Activated naive CD8-positive, alpha-beta T cell treated with anti-CD3 and anti-CD28 coated beads, Interleukin-2, amount 50 U/mL, for 24 hours (primary cell): ENCODE measurements around the gene GABPB1.

Source experiments
- ATAC-seq: fragments of 150-1000 bp; cut with Tn5 transposase; one replicate; pipeline ENCODE4 v1.10.0; 2021
- DNase-seq: peaks from one replicate; pipeline ENCODE4 v3.0.0; 2021
- H3K27ac Mint-ChIP-seq: one replicate; pipeline ENCODE4 v1.8.0; 2021; ENCODE audit warnings: mild to moderate bottlenecking, mixed read lengths
- H3K27me3 Mint-ChIP-seq: one replicate; pipeline ENCODE4 v1.8.0; 2021; ENCODE audit warnings: mixed read lengths
- H3K36me3 Mint-ChIP-seq: one replicate; pipeline ENCODE4 v1.8.0; 2021; ENCODE audit warnings: low read depth, mixed read lengths
- H3K4me1 Mint-ChIP-seq: one replicate; pipeline ENCODE4 v1.8.0; 2021; ENCODE audit warnings: mixed read lengths
- H3K4me3 Mint-ChIP-seq: one replicate; pipeline ENCODE4 v1.8.0; 2021; ENCODE audit warnings: mild to moderate bottlenecking, moderate library complexity, mixed read lengths
- H3K9me3 Mint-ChIP-seq: one replicate; pipeline ENCODE4 v1.8.0; 2021; ENCODE audit warnings: mixed read lengths

The GABPB1 gene

DNA sequence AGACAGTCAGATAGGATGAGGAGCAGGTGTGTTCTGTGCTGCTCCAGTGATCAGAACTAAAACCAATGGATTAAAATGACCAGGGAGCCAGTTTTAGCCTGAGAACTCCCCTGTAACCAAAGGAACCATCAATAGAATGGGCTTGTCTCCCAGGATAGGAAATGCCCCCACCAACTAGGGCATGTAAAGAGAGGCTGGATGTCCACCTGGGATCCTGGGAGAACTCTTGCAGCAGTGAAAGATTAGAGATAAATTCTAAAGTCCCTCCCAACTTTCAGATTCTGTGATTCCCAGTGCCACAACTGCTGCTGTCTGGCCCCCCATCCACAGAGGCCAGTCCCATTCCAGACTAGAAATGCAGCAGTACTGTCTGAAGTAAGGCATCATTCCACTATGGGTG is 123.2 kb downstream of the GABPB1 start:
- ATAC-seq, result no peak
- H3K27me3 Mint-ChIP-seq, result no peaks in the 10 kb centered on the region
- no peaks in the 10 kb centered on the region for H3K9me3 Mint-ChIP-seq
- no peaks in the 10 kb centered on the region for H3K4me1 Mint-ChIP-seq
- H3K4me3 Mint-ChIP-seq, result no peak overlapping the region
- peaks cover 8% of the 10 kb centered on the region for H3K36me3 Mint-ChIP-seq
- no peak overlapping the region for H3K27ac Mint-ChIP-seq
- no peak for DNase-seq

DNA sequence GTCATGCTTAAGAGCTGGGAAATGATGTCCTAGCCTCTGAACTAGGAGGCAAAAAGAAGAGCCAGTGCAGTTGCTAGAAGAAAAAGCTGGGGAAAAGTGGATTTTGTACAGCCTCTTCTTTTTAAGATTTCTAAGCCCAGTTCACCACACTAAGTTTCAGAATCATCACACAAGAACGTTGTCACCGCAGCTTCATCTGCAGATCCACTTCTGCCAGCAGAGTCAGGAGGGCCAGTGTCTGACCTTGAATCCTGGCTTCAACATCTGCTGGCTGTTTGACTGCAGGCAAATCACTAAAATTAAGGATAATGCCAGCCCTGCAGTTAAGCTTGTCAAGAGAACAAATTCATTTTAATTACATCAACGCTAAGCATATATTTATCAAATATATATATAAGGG is 125.7 kb downstream of the GABPB1 start:
- Mint-ChIP-seq H3K36me3 (peaks cover 8% of the 10 kb centered on the region), H3K9me3 (no peaks in the 10 kb centered on the region), H3K4me1 (no peaks in the 10 kb centered on the region), H3K27me3 (no peaks in the 10 kb centered on the region), H3K27ac (no peak overlapping the region), H3K4me3 (no peak overlapping the region)
- DNase-seq, result no peak
- no peak for ATAC-seq

DNA sequence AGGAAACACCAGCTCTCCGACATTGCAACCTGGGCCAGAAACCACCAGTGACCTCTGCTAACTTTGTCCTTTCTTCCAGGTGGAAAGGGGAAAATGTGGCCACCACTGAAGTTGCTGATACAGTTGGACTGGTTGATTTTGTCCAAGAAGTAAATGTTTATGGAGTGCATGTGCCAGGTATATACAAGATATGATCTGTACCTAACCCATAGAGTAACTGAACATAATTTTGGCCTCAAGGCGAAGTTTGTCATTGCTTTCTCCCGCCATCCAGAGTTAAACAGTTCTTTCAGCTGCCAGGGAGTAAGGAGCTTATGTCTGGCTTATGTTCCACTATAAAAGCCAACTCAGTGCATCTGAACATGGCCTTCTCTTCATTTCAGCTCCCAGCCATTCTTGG is 126.1 kb downstream of the GABPB1 start:
- ATAC-seq, result no peak
- no peak for DNase-seq
- Mint-ChIP-seq H3K9me3 (no peaks in the 10 kb centered on the region), H3K27ac (no peak overlapping the region), H3K4me1 (no peaks in the 10 kb centered on the region), H3K27me3 (no peaks in the 10 kb centered on the region), H3K36me3 (peaks cover 7% of the 10 kb centered on the region), H3K4me3 (no peak overlapping the region)

DNA sequence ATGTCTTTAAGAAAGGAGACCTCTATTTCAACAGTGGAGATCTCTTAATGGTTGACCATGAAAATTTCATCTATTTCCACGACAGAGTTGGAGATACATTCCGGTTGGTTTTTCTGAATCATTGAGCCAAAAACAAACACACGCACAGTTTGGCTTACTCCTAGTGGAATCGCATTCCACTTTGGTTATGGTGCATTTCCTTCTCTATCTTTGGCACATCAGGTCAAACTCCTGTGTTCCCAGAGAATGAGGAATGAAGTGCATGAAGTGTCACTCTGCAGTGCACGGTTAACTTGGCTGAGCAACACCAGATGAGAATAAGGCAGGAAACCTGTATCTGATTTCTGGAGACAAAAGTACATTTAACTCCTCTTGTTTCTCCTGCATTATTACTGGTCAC is 127.9 kb downstream of the GABPB1 start:
- Mint-ChIP-seq H3K27ac (no peak overlapping the region), H3K9me3 (no peaks in the 10 kb centered on the region), H3K4me1 (no peaks in the 10 kb centered on the region), H3K27me3 (no peaks in the 10 kb centered on the region), H3K4me3 (no peak overlapping the region), H3K36me3 (peaks cover 6% of the 10 kb centered on the region)
- DNase-seq (no peak), ATAC-seq (no peak)

DNA sequence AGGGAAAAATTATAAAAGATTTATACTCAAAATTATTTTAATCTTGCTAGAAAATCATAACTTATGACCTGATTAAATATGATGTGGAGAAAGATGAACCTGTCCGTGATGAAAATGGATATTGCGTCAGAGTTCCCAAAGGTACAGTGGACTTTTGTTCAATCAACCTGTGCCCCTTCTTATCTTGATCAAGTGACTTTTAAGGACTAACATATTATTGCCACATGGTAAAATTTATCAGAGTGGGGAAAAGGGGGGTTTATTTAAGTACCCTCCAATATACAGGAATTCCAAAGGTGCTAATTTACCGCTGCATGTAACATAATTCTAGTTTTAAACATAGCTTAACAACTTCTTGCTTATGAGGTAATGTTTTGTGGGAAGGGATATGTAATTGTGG is 129.1 kb downstream of the GABPB1 start:
- no peak overlapping the region for H3K27ac Mint-ChIP-seq
- no peaks in the 10 kb centered on the region for H3K9me3 Mint-ChIP-seq
- H3K4me3 Mint-ChIP-seq, result no peak overlapping the region
- ATAC-seq, result no peak
- H3K27me3 Mint-ChIP-seq, result no peaks in the 10 kb centered on the region
- H3K36me3 Mint-ChIP-seq, result peaks cover 6% of the 10 kb centered on the region
- H3K4me1 Mint-ChIP-seq, result no peaks in the 10 kb centered on the region
- DNase-seq, result no peak
